ENCODE data around the gene TMEM88. TPM values are rescaled to one million over a fixed set of nuclear protein-coding genes. Genes with fewer than 3 reads are reported as not detected.

TMEM88 gene
- total RNA-seq, 1 donor from 2014 or later = 33.7 TPM

Other genes starting within 250 kb of the TMEM88 start
- 54.3 and 60.2 TPM in 2 replicates for gene FXR2, start 240.2 kb upstream of the TMEM88 start, total RNA-seq
- 47.2 and 49.8 TPM in 2 replicates for gene SAT2, start 227.2 kb upstream of the TMEM88 start, total RNA-seq
- 0.79 and 1.4 TPM in 2 replicates for gene SHBG, start 224.9 kb upstream of the TMEM88 start, total RNA-seq
- gene ATP1B2, start 204.1 kb upstream of the TMEM88 start, total RNA-seq = 0.65 and 0.89 TPM in 2 replicates
- 94.4 and 100 TPM in 2 replicates for gene TP53, start 167.6 kb upstream of the TMEM88 start, total RNA-seq
- gene WRAP53, start 166.6 kb upstream of the TMEM88 start, total RNA-seq = 14.2 and 15.1 TPM in 2 replicates
- 7.0 and 7.6 TPM in 2 replicates for gene EFNB3, start 149.9 kb upstream of the TMEM88 start, total RNA-seq
- 0.11 and 0.34 TPM in 2 replicates for gene DNAH2, start 137.3 kb upstream of the TMEM88 start, total RNA-seq
- gene KDM6B, start 20.8 kb upstream of the TMEM88 start, total RNA-seq = 50.4 and 54.1 TPM in 2 replicates
- gene NAA38, start 2.5 kb downstream of the TMEM88 start, total RNA-seq = 56.2 and 60.2 TPM in 2 replicates
- gene CYB5D1, start 2.9 kb downstream of the TMEM88 start, total RNA-seq = 19.5 and 21.1 TPM in 2 replicates
- 109 and 111 TPM in 2 replicates for gene CHD3, start 33.7 kb downstream of the TMEM88 start, total RNA-seq
- gene RNF227, start 61.2 kb downstream of the TMEM88 start, total RNA-seq = 0.54 and 1.1 TPM in 2 replicates
- gene KCNAB3, start 74.8 kb downstream of the TMEM88 start, total RNA-seq = 1.0 and 1.4 TPM in 2 replicates
- 184 and 188 TPM in 2 replicates for gene TRAPPC1, start 76.9 kb downstream of the TMEM88 start, total RNA-seq
- 22.3 and 25.3 TPM in 2 replicates for gene CNTROB, start 77.1 kb downstream of the TMEM88 start, total RNA-seq
- not detected in 2 replicates for gene GUCY2D, start 147.5 kb downstream of the TMEM88 start, total RNA-seq
- gene ALOX15B, start 184.0 kb downstream of the TMEM88 start, total RNA-seq = not detected in 2 replicates
- not detected in 2 replicates for gene ALOX12B, start 232.7 kb downstream of the TMEM88 start, total RNA-seq